Heart right ventricle (tissue), 16 donors: Measurements from ENCODE around the gene EXD3. TPM values are rescaled to one million over a fixed set of nuclear protein-coding genes. Genes with fewer than 3 reads are reported as not detected.

Source experiments
- ATAC-seq, 8 donors: fragments of 200-7000 bp; cut with Tn5 transposase; one replicate each; pipeline ENCODE4 v1.9.1; 2020; ENCODE audit warnings: mild to moderate bottlenecking in 8 of 8, moderate library complexity in 8 of 8, moderate number of reproducible peaks in 1 of 8
- DNase-seq, 2 donors: peaks; one replicate each; pipeline ENCODE4 v3.0.0-alpha.2; 2020
- H3K27ac ChIP-seq, 10 donors: fragments of 200-600 bp; sonication (generic) in 2 of 10; one replicate each; pipeline versions ENCODE4 v1.5.0 to v1.8.0; 2020 to 2022; ENCODE audit warnings: mild to moderate bottlenecking in 3 of 10
- H3K27me3 ChIP-seq, 7 donors: fragments of 200-600 bp; one replicate each; pipeline ENCODE4 v1.8.0; 2021 to 2022; ENCODE audit warnings: mild to moderate bottlenecking in 2 of 7
- H3K36me3 ChIP-seq, 9 donors: fragments of 200-600 bp; sonication (generic) in 1 of 9; one replicate each; pipeline versions ENCODE4 v1.5.0 to v1.8.0; 2020 to 2022; ENCODE audit warnings: mild to moderate bottlenecking in 2 of 9
- H3K4me1 ChIP-seq, 9 donors: fragments of 200-600 bp; sonication (generic) in 1 of 9; one replicate each; pipeline versions ENCODE4 v1.5.0 to v1.8.0; 2020 to 2022; ENCODE audit warnings: mild to moderate bottlenecking in 4 of 9
- H3K4me3 ChIP-seq, 10 donors: fragments of 200-600 bp; sonication (generic) in 2 of 10; one replicate each; pipeline versions ENCODE4 v1.5.0 to v1.8.0; 2020 to 2022; ENCODE audit warnings: mild to moderate bottlenecking in 7 of 10, moderate library complexity in 2 of 10
- H3K9me3 ChIP-seq, 11 donors: fragments of 200-600 bp in 10 of 11; sonication (generic) in 2 of 11; one replicate each; pipeline versions ENCODE4 v1.5.0 to v1.8.0; 2013 to 2022; ENCODE audit warnings: mild to moderate bottlenecking in 2 of 11, control low read depth in 1 of 11, moderate library complexity in 1 of 11
- WGBS, 2 donors: extraction: QIAGEN DNeasy Blood & Tissue Kit; methylation state at CpG; one replicate each; pipeline ENCODE4 v1.1.7; 2013; ENCODE audit warnings: inconsistent platforms in 1 of 2; 5-methylcytosine and 5-hydroxymethylcytosine counted together
- intact Hi-C, 10 donors: fragments of 100-400 bp; cut with DNase I; formaldehyde crosslinking; loops; one replicate each; pipeline versions ENCODE4 v1.11.1 to v1.14.2; 2022
- polyA plus RNA-seq, 2 donors: library from polyadenylated mRNA; stranded (reverse); fragments of 200-250 nt; gene quantifications; one replicate each; pipeline ENCODE4 v1.2.3, GENCODE V29; 2013
- total RNA-seq, 10 donors: library from RNA; stranded (reverse); fragmentation: NEBNext Ultra II Directional in 3 of 10; extraction: Animal tissue kit (Norgen Biotek cat#: 25700) in 3 of 10; gene quantifications; one replicate each; pipeline versions ENCODE4 v1.2.1 to v1.2.4, GENCODE V29; 2021 to 2023
- TF ChIP-seq, protein P1 (sequence below), 9 donors: fragments of 200-600 bp; sonication (generic) in 2 of 9; IDR thresholded peaks; one replicate each; pipeline versions ENCODE4 v1.5.0 to v1.8.0; 2021 to 2022; ENCODE audit warnings: antibody characterized with exemption in 9 of 9, mild to moderate bottlenecking in 5 of 9, moderate library complexity in 1 of 9
- donor health status: Arrhythmogenic right ventricular cardiomyopathy.
- donor health status: ischemic (EF 13 %, LVEDD 7.1; RV severe dilation, severe dysfunction).
- donor health status: healthy with polysubstance abuse.
- donor health status: DM: no; HTN: yes; CAD: no.
- donor health status: DM: no; HTN: no; CAD: no.
- donor health status: ischemic (EF 25% LVEDD 6.9; RV normal size, moderate dysfunction).
- donor health status: ischemic (EF 25% LVEDD 5.7; RV mildly dilated, moderate dysfunction).
- donor health status: healthy.
- donor health status: DM: yes; HTN: yes; CAD: no.
- donor health status: Ischemic cardiomyopathy.
- donor health status: ischemic (EF 35%, LVEDD 5.7; RV mildly dilated, moderate dysfunction).
- donor health status: nonischemic (EF 11% LVEDD 7.7; RV severe dilation, severe dysfunction).
- donor health status: DM: yes; HTN: yes; CAD: no.
- donor health status: PGD.
- donor health status: ischemic (EF 29% LVEDD 5.4; RV normal size, mild dysfunction).
- donor health status: nonischemic (EF 23%, LVEDD 6.1; RV moderate dilation, normal function).

EXD3 gene
- total and polyA plus RNA-seq, 12 donors: 5.8 to 33.0 (median 9.2) TPM

DNA sequence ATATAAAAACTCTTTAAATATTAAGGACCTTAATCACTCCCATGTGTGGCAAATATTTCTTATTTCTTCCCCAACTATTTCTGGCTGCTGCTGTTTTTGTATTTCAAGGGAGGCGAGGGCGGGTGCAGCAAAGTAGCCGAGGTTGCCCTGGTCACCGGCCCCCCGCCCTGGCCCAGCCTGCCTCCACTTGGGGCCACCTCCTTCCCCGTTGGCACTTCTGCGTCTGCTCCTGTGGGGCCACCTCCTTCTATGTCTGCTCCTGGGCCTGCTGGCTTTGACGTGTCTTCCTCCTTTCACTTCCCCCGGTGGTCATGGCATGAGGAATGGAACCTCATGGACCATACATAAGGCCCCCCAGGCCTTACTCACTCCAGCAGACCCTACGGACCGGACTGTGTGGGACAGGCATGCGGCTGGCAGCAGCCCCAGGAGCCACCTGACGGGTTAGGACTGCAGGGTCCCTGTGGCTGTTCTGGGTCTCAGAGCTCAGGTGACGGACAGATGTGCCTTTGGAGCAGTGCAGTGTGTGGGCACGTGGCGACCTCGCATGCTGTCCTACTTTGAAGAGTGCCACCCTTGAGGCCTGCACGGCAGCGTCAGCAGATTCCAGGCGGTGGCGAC lies 24.0 kb upstream of the EXD3 start:
- DNase-seq (peak in 1 of 2 donors; percentile 15), ATAC-seq (peak in 2 of 8 donors; percentile 8 to 20)
- peaks cover 0 to 3% (median 0%) of the 10 kb centered on the region in 11 donors for H3K9me3 ChIP-seq
- no peak overlapping the region for H3K4me3 ChIP-seq
- peaks cover 0 to 13% (median 0%) of the 10 kb centered on the region in 9 donors for H3K4me1 ChIP-seq
- WGBS, 2 donors: 78 to 85% methylated on average over 21 of the region's 21 CpGs
- peaks cover 0 to 23% (median 11%) of the 10 kb centered on the region in 7 donors for H3K27me3 ChIP-seq
- TF ChIP-seq, protein P1, sequence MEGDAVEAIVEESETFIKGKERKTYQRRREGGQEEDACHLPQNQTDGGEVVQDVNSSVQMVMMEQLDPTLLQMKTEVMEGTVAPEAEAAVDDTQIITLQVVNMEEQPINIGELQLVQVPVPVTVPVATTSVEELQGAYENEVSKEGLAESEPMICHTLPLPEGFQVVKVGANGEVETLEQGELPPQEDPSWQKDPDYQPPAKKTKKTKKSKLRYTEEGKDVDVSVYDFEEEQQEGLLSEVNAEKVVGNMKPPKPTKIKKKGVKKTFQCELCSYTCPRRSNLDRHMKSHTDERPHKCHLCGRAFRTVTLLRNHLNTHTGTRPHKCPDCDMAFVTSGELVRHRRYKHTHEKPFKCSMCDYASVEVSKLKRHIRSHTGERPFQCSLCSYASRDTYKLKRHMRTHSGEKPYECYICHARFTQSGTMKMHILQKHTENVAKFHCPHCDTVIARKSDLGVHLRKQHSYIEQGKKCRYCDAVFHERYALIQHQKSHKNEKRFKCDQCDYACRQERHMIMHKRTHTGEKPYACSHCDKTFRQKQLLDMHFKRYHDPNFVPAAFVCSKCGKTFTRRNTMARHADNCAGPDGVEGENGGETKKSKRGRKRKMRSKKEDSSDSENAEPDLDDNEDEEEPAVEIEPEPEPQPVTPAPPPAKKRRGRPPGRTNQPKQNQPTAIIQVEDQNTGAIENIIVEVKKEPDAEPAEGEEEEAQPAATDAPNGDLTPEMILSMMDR (IDR thresholded peaks at IDR 0.05): no peak
- H3K36me3 ChIP-seq: peaks cover 0 to 16% (median 0%) of the 10 kb centered on the region in 9 donors
- intact Hi-C loops: loop anchor here in 1 of 10 donors (10.0 kb wide), 1 partner anchor 152 kb away; no protein-coding TSS in a partner anchor
- no peak overlapping the region for H3K27ac ChIP-seq

DNA sequence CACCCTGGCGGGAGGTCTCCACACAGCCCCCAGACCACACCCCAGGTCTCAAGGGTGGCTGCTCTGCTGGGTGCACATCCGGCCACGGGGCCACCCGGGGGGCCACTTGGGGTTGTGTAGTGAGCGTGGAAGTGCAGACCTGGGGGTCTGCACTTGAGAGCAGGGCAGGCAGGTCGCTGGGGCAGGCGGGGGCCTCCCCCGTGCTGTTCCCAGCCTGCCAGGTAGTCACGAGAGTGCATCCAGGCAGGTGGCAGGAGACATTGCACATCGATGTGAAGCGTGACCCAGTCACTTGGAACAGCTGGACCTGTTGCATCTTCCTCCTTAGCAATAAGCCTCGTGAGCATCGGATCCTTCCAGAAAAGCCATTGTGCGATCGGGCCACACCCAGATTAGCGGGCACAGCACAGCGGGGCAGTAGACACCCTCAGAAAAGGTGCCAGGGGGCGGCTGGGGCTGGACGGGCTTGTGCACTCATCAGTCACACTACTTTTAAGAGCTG lies 23.0 kb upstream of the EXD3 start:
- no peak overlapping the region for H3K27ac ChIP-seq
- H3K4me1 ChIP-seq: peaks cover 0 to 21% (median 5%) of the 10 kb centered on the region in 9 donors
- intact Hi-C loops: loop anchor here in 3 of 10 donors (1.0 to 10.0 kb wide), 3 partner anchors 23 to 151 kb away; partner anchors contain the start of genes EXD3 (in 2 of the 3) and NOXA1 (in 2 of the 3)
- peaks cover 0 to 3% (median 0%) of the 10 kb centered on the region in 11 donors for H3K9me3 ChIP-seq
- whole genome bisulfite sequencing, 2 donors: 61 to 65% methylated on average over 19 of the region's 19 CpGs
- peaks cover 0 to 32% (median 20%) of the 10 kb centered on the region in 7 donors for H3K27me3 ChIP-seq
- ATAC-seq: peak in 1 of 8 donors; percentile 29
- DNase-seq: peak in 1 of 2 donors; percentile 10
- no peak overlapping the region for H3K4me3 ChIP-seq
- peaks cover 0 to 16% (median 0%) of the 10 kb centered on the region in 9 donors for H3K36me3 ChIP-seq
- TF ChIP-seq, protein P1 (IDR thresholded peaks at IDR 0.05): no peak

DNA sequence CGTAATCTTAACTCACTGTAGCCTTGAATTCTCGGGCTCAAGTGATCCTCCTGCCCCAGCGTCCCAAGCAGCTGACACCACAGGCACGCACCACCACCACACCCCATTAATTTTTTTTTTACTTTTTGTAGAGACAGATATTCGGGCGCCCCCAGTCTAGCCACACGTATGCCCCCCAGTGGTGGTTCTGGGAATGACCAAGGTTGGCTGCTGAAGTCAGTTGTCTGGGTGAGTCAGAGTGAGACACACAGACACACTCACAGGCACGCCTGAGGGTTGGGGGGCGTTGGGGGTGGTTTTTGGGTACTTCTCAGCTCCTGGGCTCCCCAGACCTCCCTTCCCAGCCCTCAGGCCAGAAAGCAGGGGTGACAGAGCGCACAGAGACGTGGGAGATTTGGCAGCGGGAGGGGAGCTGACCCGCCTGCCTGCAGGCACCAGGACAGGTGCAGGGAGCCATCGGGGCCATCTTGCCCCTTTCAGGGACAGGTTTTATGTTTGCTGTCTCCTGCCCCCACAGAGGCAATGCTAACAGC lies 22.4 kb upstream of the EXD3 start:
- 22 to 23% methylated on average over 14 of the region's 14 CpGs for WGBS, 2 donors
- no peak overlapping the region for H3K4me3 ChIP-seq
- peaks cover 0 to 21% (median 5%) of the 10 kb centered on the region in 9 donors for H3K4me1 ChIP-seq
- TF ChIP-seq, protein P1 (IDR thresholded peaks at IDR 0.05): peak; percentile 74 to 86 (median 83)
- peaks cover 0 to 3% (median 0%) of the 10 kb centered on the region in 11 donors for H3K9me3 ChIP-seq
- intact Hi-C loops: loop anchor here in 3 of 10 donors (1.0 to 10.0 kb wide), 3 partner anchors 22 to 151 kb away; partner anchors contain the start of genes EXD3 (in 2 of the 3) and NOXA1 (in 2 of the 3)
- no peak overlapping the region for H3K27ac ChIP-seq
- peaks cover 0 to 16% (median 0%) of the 10 kb centered on the region in 9 donors for H3K36me3 ChIP-seq
- peak; percentile 51 to 84 (median 70) for ATAC-seq
- peaks cover 0 to 32% (median 20%) of the 10 kb centered on the region in 7 donors for H3K27me3 ChIP-seq
- DNase-seq: peak; percentile 77

DNA sequence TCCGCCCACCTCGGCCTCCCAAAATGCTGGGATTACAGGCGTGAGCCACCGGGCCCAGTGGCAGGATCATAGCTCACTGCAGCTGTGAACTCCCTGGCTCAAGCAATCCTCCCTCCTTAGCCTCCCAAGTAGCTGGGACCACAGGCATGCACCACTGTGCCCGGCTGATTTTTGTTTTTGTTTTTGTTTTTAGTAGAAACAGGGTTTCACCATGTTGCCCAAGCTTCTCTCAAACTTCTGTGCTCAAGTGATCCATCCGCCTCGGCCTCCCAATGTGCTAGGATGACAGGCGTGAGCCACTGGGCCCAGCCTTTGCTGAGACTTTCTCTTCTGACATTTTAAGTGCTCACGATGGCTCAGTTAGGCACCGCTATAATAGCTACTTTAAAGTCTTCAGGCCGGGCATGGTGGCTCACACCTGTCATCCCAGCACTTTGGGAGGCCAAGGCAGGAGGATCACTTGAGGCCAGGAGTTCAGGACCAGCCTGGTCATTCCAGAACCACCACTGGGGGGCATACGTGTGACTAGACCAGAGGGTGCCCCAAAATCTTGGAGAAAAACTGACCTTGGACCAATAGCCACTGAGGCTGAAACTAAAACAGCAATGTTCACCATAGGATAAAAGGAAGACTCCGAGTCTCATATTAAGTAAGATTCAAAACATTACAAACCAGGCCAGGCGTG lies 21.3 kb upstream of the EXD3 start:
- TF ChIP-seq, protein P1 (IDR thresholded peaks at IDR 0.05): no peak
- Histone ChIP-seq H3K9me3 (peaks cover 0 to 3% (median 0%) of the 10 kb centered on the region in 11 donors), H3K36me3 (peaks cover 0 to 8% (median 0%) of the 10 kb centered on the region in 9 donors), H3K4me3 (no peak overlapping the region), H3K27ac (no peak overlapping the region), H3K4me1 (peaks cover 0 to 24% (median 5%) of the 10 kb centered on the region in 9 donors), H3K27me3 (peaks cover 0 to 33% (median 22%) of the 10 kb centered on the region in 7 donors)
- intact Hi-C loops: loop anchor here in 2 of 10 donors (2.0 to 10.0 kb wide), 2 partner anchors 21 to 149 kb away; partner anchors contain the start of genes EXD3 (in 1 of the 2) and NOXA1 (in 1 of the 2)
- no peak for ATAC-seq
- WGBS, 2 donors: 84 to 87% methylated on average over 14 of the region's 14 CpGs
- peak in 1 of 2 donors; percentile 2 for DNase-seq
